ENCODE data around the gene MRPL39. TPM values are rescaled to one million over a fixed set of nuclear protein-coding genes. Genes with fewer than 3 reads are reported as not detected.
A peak's percentile ranks its signal among the peaks of the same experiment; 100 is the strongest.

MRPL39 gene
- total RNA-seq (2012; rRNA removed) = 39.0 and 46.3 TPM in 2 replicates

DNA sequence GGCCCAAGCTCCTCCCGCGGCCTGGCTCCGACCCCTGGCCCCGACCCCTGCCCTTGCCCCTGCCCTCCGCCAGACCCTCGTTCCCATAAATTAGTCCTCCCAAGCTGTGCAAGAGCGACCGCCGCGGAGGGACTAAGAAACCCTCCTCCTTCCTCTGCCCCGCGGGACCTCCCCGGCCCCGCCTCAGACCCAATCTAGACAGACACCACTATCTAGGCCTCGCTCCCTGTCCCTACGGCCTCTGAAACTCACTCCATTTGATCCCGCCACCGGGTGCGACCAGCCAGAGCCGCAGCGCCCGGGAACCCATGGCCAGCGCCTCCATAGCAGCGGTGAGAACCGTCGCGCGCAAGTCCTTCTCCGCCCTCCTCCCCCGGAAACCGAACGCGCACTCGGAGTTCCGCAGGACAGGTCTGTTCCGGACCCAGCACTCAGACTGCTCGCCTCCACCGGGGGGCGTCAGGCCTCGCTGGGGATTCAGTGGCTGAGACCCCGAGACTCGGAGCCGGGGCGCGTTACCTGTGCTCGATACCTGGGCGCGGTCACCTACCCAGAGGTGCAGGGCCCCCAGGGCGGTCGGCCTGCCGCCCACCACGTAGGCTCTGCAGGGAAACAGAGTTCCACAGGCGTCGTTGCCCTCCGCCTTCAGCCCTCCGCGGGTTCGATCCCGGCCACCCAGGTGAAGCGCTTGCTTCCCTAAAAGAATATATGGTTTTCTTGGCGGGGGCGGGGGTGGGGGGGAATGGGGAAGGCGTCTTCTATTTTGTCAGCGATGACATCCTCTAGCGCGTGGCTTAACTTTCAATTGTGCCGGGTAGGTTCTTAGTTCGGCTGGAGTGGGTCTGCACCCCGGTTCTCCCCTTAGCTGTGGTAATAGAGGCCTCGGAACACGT lies at the start of gene MRPL39:
TSS of gene MRPL39 (minus strand) at position 331 of the 893 bp plus-strand sequence. CDS start at position 325, 6 bp downstream.
- no peaks in the 10 kb centered on the region for H3K4me1 ChIP-seq (ENCODE audit: control insufficient read depth, insufficient read depth, low read length)
- H3K4me3 ChIP-seq (ENCODE audit: low read length) = peak within 1 kb of the TSS; percentile 95
- peak within 1 kb of the TSS; percentile 79 for H3K4me2 ChIP-seq (ENCODE audit: low read length)
- H3K9me3 ChIP-seq (replicated peaks; ENCODE audit: low read length) = no peaks in the 10 kb centered on the region
- H3K36me3 ChIP-seq (ENCODE audit: insufficient read depth, low read length) = peaks cover 10% of the 10 kb centered on the region
- no peaks in the 10 kb centered on the region for H3K27me3 ChIP-seq (ENCODE audit: control insufficient read depth, insufficient read depth, low read length)
- peak within 1 kb of the TSS; percentile 94 for H3K9ac ChIP-seq (ENCODE audit: low read depth, low read length)

DNA sequence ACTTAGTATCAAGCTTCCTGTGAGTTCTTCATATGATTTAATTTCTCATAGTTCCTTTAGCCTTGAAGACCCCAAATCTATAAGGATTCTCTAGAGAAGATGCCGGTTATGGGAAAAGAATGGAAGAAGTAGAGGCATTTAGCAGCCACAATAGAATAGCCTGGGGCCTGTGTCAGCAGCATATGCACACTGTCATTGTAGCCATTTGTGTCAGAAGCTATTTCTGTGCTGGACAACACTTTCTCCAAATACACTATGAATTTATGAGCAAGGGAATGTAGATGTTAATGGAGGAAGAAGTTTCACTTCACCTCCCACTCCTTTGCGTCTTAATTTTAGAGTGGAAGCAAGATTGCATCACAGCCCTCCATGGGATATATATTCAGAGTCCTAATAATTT lies 49.1 kb upstream of the MRPL39 start:
- Histone ChIP-seq H3K4me3 (ENCODE audit: low read length) (no peak overlapping the region), H3K36me3 (ENCODE audit: insufficient read depth, low read length) (no peaks in the 10 kb centered on the region), H3K4me1 (ENCODE audit: control insufficient read depth, insufficient read depth, low read length) (no peaks in the 10 kb centered on the region), H3K9ac (ENCODE audit: low read depth, low read length) (no peak overlapping the region), H3K9me3 (replicated peaks; ENCODE audit: low read length) (no peaks in the 10 kb centered on the region), H3K27me3 (ENCODE audit: control insufficient read depth, insufficient read depth, low read length) (no peaks in the 10 kb centered on the region), H3K4me2 (ENCODE audit: low read length) (no peak overlapping the region)

DNA sequence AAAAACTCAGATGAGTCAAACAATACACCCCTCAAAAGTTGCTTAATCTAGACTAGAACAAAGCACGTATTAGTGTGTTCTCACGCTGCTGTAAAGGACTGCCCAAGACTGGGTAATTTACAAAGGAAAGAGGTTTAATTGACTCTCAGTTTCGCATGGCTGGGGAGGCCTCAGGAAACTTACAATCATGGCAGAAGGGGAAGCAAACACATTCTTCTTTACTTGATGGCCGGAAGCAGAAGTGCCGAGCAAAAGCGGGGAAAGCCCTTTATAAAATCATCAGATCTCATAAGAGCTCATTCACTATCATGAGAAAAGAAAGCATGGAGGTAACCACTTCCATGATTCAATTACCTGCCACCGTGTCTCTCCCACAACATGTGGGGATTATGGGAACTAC lies 41.9 kb upstream of the MRPL39 start:
- H3K4me1 ChIP-seq (ENCODE audit: control insufficient read depth, insufficient read depth, low read length) = no peaks in the 10 kb centered on the region
- H3K9ac ChIP-seq (ENCODE audit: low read depth, low read length) = no peak overlapping the region
- H3K36me3 ChIP-seq (ENCODE audit: insufficient read depth, low read length) = no peaks in the 10 kb centered on the region
- H3K27me3 ChIP-seq (ENCODE audit: control insufficient read depth, insufficient read depth, low read length) = no peaks in the 10 kb centered on the region
- H3K4me3 ChIP-seq (ENCODE audit: low read length) = no peak overlapping the region
- no peak overlapping the region for H3K4me2 ChIP-seq (ENCODE audit: low read length)
- no peaks in the 10 kb centered on the region for H3K9me3 ChIP-seq (replicated peaks; ENCODE audit: low read length)

DNA sequence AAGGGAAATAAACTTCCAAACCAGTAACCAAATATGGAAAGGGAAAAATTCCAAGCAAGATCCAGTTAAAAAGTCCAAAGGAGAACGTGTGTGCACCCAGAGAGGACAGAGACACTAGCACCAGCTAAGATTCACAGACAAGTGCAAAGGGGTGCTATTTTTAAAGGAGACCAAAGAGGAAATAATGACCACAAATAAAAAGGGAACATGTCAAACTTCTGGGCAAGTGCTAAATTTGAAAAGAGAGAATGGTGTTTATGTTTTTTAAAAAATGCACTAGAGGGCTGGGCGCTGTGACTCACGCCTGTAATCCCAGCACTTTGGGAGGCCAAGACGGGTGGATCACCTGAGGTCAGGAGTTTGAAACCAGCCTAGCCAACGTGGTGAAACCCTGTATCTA lies 40.4 kb upstream of the MRPL39 start:
- Histone ChIP-seq H3K4me1 (ENCODE audit: control insufficient read depth, insufficient read depth, low read length) (no peaks in the 10 kb centered on the region), H3K9ac (ENCODE audit: low read depth, low read length) (no peak overlapping the region), H3K9me3 (replicated peaks; ENCODE audit: low read length) (no peaks in the 10 kb centered on the region), H3K4me3 (ENCODE audit: low read length) (no peak overlapping the region), H3K36me3 (ENCODE audit: insufficient read depth, low read length) (no peaks in the 10 kb centered on the region), H3K27me3 (ENCODE audit: control insufficient read depth, insufficient read depth, low read length) (no peaks in the 10 kb centered on the region), H3K4me2 (ENCODE audit: low read length) (no peak overlapping the region)

DNA sequence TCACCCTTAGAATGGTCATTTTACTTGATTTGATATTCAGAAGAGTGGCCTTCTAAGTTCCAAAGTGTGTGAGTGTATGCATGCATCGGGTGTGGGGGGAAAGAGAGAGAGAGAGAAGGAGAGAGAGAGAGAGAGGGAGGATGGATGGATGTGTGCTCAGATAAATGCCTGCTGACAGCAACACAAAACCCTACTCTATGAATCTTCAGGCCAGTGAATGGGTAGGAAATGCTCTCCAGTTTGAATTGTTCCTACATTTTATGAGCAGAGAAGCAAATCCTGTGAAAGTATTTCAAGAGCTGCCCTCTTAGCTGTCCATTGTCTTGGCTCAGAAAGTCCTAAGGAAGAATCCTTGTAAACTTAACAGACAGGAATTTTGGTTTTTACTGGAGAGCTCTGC lies 39.2 kb upstream of the MRPL39 start:
- Histone ChIP-seq H3K9me3 (replicated peaks; ENCODE audit: low read length) (no peaks in the 10 kb centered on the region), H3K9ac (ENCODE audit: low read depth, low read length) (no peak overlapping the region), H3K4me1 (ENCODE audit: control insufficient read depth, insufficient read depth, low read length) (no peaks in the 10 kb centered on the region), H3K27me3 (ENCODE audit: control insufficient read depth, insufficient read depth, low read length) (no peaks in the 10 kb centered on the region), H3K36me3 (ENCODE audit: insufficient read depth, low read length) (no peaks in the 10 kb centered on the region), H3K4me2 (ENCODE audit: low read length) (no peak overlapping the region), H3K4me3 (ENCODE audit: low read length) (no peak overlapping the region)

DNA sequence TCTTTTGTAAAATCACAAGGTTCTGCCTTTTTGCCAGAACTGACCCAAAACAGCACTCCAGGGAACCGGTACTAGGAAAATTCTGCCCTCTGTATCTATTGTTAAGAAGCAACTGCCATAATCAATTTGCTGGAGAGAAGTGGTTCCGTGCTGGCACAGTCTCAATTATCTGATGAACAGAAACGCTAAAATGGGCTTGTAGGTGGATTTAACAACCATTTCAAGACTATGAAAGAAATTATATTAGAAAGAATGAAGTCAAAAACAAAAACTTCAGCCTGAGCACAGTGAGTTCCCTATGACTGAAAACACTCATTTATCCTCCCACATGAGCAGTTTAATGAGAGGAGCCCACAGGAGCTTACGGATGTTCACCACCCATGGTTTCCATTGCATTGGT lies 36.2 kb upstream of the MRPL39 start:
- no peak overlapping the region for H3K4me2 ChIP-seq (ENCODE audit: low read length)
- H3K9ac ChIP-seq (ENCODE audit: low read depth, low read length) = no peak overlapping the region
- peaks cover 11% of the 10 kb centered on the region for H3K4me1 ChIP-seq (ENCODE audit: control insufficient read depth, insufficient read depth, low read length)
- H3K9me3 ChIP-seq (replicated peaks; ENCODE audit: low read length) = no peaks in the 10 kb centered on the region
- peaks cover 16% of the 10 kb centered on the region for H3K27me3 ChIP-seq (ENCODE audit: control insufficient read depth, insufficient read depth, low read length)
- H3K4me3 ChIP-seq (ENCODE audit: low read length) = no peak overlapping the region
- H3K36me3 ChIP-seq (ENCODE audit: insufficient read depth, low read length) = no peaks in the 10 kb centered on the region

DNA sequence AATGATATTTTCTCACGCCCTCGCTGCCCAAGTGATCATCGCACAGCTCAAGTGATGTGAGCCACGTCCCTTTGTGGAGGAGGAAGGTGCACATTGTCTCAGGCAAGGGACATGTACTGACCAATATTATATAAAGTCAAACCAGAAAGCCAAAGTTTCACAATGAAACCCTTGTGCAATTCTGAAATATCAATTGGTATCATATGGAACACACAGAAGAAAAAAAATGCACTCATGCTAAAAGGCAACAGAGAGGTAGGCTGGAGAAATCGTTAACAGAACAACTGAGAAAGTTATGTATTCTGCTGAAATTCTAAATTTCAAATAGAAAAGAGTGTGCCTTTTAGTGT lies 33.6 kb upstream of the MRPL39 start:
- H3K9ac ChIP-seq (ENCODE audit: low read depth, low read length) = no peak overlapping the region
- H3K4me1 ChIP-seq (ENCODE audit: control insufficient read depth, insufficient read depth, low read length) = peaks cover 11% of the 10 kb centered on the region
- H3K4me3 ChIP-seq (ENCODE audit: low read length) = peak overlapping the region; percentile 79
- H3K9me3 ChIP-seq (replicated peaks; ENCODE audit: low read length) = no peaks in the 10 kb centered on the region
- peak overlapping the region; percentile 96 for H3K4me2 ChIP-seq (ENCODE audit: low read length)
- peaks cover 16% of the 10 kb centered on the region for H3K27me3 ChIP-seq (ENCODE audit: control insufficient read depth, insufficient read depth, low read length)
- no peaks in the 10 kb centered on the region for H3K36me3 ChIP-seq (ENCODE audit: insufficient read depth, low read length)

DNA sequence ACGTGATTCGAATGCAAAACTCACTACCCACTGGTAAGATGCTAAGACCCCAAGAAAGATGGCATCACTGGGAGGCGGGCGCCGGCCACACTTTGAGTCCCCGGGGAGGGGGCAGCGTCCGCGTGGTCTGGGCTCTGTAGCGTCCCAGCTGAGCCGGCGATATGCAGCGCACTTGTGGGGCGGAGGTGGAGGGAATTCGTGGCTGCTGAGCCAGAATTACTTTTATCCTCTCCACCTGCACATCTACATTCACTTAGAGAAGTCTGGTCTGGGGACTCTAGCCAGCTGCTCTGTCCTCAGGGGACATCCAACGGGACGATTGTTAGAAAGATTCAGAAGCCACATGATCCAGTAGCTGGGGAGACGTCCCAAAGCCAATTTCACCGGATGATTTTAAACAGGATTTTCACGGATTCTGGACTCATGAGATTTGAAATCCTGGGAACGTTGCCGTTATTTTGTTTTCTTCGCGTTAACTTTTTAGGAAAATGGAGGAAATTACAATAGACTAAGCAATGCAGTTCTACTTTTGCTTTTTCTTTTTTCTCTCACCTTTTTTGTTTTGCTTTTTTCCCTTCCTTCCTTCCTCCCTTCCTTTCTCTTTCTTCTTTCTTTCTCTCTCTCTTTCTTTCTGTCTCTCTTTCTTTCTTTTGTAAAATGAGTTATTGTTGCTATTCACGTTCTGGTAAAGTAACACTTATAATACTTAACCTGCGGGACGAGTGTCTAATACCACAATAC lies 33.1 kb upstream of the MRPL39 start:
- Histone ChIP-seq H3K4me2 (ENCODE audit: low read length) (peak overlapping the region; percentile 96), H3K4me1 (ENCODE audit: control insufficient read depth, insufficient read depth, low read length) (peaks cover 11% of the 10 kb centered on the region), H3K9ac (ENCODE audit: low read depth, low read length) (peak overlapping the region; percentile 71), H3K9me3 (replicated peaks; ENCODE audit: low read length) (no peaks in the 10 kb centered on the region), H3K4me3 (ENCODE audit: low read length) (peak overlapping the region; percentile 79), H3K27me3 (ENCODE audit: control insufficient read depth, insufficient read depth, low read length) (peaks cover 16% of the 10 kb centered on the region), H3K36me3 (ENCODE audit: insufficient read depth, low read length) (no peaks in the 10 kb centered on the region)

DNA sequence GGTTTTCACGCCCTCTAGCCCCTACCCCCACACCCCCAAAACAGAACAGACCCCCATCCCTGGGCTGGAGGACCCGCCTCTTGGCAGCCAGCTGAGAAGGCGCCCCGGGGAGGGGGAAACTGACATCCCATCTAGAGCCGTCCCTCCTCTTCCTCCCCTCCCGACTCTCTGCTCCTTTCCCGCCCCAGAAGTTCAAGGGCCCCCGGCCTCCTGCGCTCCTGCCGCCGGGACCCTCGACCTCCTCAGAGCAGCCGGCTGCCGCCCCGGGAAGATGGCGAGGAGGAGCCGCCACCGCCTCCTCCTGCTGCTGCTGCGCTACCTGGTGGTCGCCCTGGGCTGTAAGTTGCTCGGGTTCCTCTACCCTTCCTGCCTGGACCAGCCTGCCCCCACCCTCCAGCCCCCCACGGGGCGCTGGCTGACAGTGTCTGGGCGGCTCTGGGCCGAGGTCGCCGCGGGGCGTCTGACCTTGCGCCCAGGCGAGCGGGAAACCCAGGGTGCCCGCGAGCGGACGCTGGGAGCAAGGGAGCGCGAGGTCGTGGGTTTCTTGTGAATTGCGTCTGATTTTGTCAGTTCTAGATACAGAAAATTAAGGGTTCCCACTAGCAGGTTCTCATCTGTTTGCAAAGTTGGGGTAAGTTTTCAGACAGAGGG lies 32.4 kb upstream of the MRPL39 start:
- H3K4me2 ChIP-seq (ENCODE audit: low read length) = peak overlapping the region; percentile 96
- no peaks in the 10 kb centered on the region for H3K9me3 ChIP-seq (replicated peaks; ENCODE audit: low read length)
- H3K9ac ChIP-seq (ENCODE audit: low read depth, low read length) = peak overlapping the region; percentile 71
- no peaks in the 10 kb centered on the region for H3K36me3 ChIP-seq (ENCODE audit: insufficient read depth, low read length)
- H3K27me3 ChIP-seq (ENCODE audit: control insufficient read depth, insufficient read depth, low read length) = peaks cover 16% of the 10 kb centered on the region
- peak overlapping the region; percentile 79 for H3K4me3 ChIP-seq (ENCODE audit: low read length)
- H3K4me1 ChIP-seq (ENCODE audit: control insufficient read depth, insufficient read depth, low read length) = peaks cover 11% of the 10 kb centered on the region

DNA sequence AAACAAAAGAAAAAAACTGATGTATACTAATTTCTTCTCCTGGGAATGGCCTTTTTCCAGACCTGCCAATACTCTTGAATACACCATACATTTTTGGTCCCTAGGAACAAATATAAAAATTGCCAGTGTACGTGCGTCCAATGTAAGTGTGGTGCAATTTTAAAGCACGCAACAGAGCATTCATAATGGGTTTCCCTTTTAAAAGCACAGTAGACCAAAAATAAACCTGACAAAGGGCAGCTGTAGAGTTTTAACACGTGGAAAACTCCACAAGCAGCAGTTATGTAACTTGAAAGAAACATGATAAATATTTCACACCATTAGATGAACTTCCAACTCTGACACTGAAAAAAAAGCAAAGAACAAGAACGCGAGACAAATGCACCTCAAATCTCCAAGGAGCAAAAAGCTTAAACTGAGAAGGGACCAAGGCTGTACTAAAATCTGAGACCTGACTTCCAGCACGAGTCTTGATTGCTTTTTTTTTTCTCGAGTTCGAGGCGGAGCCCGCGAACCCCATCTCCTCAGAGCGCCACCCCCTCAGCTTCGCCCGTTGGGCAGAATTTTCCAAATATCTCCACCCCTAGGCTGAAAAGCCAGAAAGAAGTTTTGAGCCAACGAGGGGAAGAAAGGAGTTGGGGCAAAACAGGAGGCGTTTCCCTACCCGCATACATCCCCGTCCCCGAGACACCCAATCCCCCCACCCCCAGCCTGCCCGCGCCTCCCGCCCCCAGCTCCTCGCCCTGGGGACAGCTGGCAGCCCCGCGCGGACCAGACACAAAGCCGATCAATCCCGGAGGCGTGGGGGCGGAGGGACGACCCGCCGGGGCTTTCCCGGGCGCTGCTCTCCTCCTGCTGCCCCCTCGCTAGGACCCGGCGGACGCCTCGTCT lies 31.6 kb upstream of the MRPL39 start, which contains the start of gene JAM2:
TSS of gene JAM2 (plus strand) at position 599 of the 891 bp plus-strand sequence. CDS start 564 bp downstream, outside the sequence.
- Histone ChIP-seq H3K9me3 (replicated peaks; ENCODE audit: low read length) (no peaks in the 10 kb centered on the region), H3K4me3 (ENCODE audit: low read length) (peak within 1 kb of the TSS; percentile 79), H3K4me2 (ENCODE audit: low read length) (peak within 1 kb of the TSS; percentile 96), H3K9ac (ENCODE audit: low read depth, low read length) (peak within 1 kb of the TSS; percentile 71), H3K4me1 (ENCODE audit: control insufficient read depth, insufficient read depth, low read length) (peaks cover 11% of the 10 kb centered on the region), H3K27me3 (ENCODE audit: control insufficient read depth, insufficient read depth, low read length) (peaks cover 16% of the 10 kb centered on the region), H3K36me3 (ENCODE audit: insufficient read depth, low read length) (no peaks in the 10 kb centered on the region)

Measured in skeletal muscle satellite cell (primary cell).